CD4-positive, alpha-beta T cell (primary cell): Measurements from ENCODE around the gene ERMAP. TPM values are rescaled to one million over a fixed set of nuclear protein-coding genes. Genes with fewer than 3 reads are reported as not detected.

Source experiments
- ATAC-seq: fragments of 200-7000 bp; cut with Tn5 transposase; one replicate; pipeline ENCODE4 v1.10.0; 2022; ENCODE audit warnings: mild to moderate bottlenecking; ENCODE audit not compliant: poor library complexity
- CTCF ChIA-PET: fragments of 350-600 bp; sonication (Branson Sonifier 250); formaldehyde crosslinking; loops from one replicate; lab custom pipeline; 2021; ENCODE audit warnings: antibody characterized with exemption, inconsistent platforms; lab: Charles Lee
- POLR2A ChIA-PET: fragments of 350-600 bp; sonication (Branson Sonifier 250); formaldehyde crosslinking; loops from one replicate; lab custom pipeline; 2021; ENCODE audit warnings: antibody characterized with exemption, inconsistent platforms; lab: Charles Lee
- DNase-seq, 14 experiments: peaks; one replicate each; pipeline ENCODE4 v3.0.0-alpha.2; 2013 to 2020; ENCODE audit warnings: mixed read lengths in 2 of 14
- H3K27ac ChIP-seq, 2 donors: one replicate each; pipeline versions ENCODE4 v1.5.1 to v1.7.0; 2013; ENCODE audit warnings: low read length in 2 of 2, low read depth in 1 of 2, mild to moderate bottlenecking in 1 of 2
- H3K27me3 ChIP-seq, 2 experiments: 1 replicate in 1 of 2; 2 replicates in 1 of 2; pipeline versions ENCODE4 v1.6.1 to v1.7.0; 2013; ENCODE audit warnings: low read length in 2 of 2, control low read depth in 1 of 2, mild to moderate bottlenecking in 1 of 2, moderate library complexity in 1 of 2; ENCODE audit not compliant: insufficient read depth in 2 of 2, control insufficient read depth in 1 of 2
- H3K36me3 ChIP-seq: one replicate; pipeline ENCODE4 v1.6.1; 2013; ENCODE audit warnings: low read length, control low read depth; ENCODE audit not compliant: insufficient read depth
- H3K4me1 ChIP-seq: one replicate; pipeline ENCODE4 v1.6.1; 2013; ENCODE audit warnings: low read length, control low read depth; ENCODE audit not compliant: insufficient read depth
- H3K4me3 ChIP-seq: one replicate; pipeline ENCODE4 v1.5.1; 2013; ENCODE audit warnings: mild to moderate bottlenecking, low read length, moderate library complexity
- H3K9me3 ChIP-seq, 2 experiments: 1 replicate in 1 of 2; 2 replicates in 1 of 2; pipeline versions ENCODE4 v1.6.1 to v1.7.0; 2013; ENCODE audit warnings: low read length in 2 of 2, mild to moderate bottlenecking in 2 of 2, control low read depth in 1 of 2, moderate library complexity in 1 of 2; ENCODE audit not compliant: control insufficient read depth in 1 of 2, insufficient read depth in 1 of 2
- H3K27ac Mint-ChIP-seq: one replicate; pipeline ENCODE4 v1.8.0; 2020; ENCODE audit warnings: mixed read lengths
- H3K27me3 Mint-ChIP-seq: one replicate; pipeline ENCODE4 v1.8.0; 2021; ENCODE audit warnings: mixed read lengths
- H3K36me3 Mint-ChIP-seq: one replicate; pipeline ENCODE4 v1.8.0; 2021; ENCODE audit warnings: low read depth, mixed read lengths
- H3K4me1 Mint-ChIP-seq: one replicate; pipeline ENCODE4 v1.8.0; 2021; ENCODE audit warnings: low read depth, mixed read lengths
- H3K4me3 Mint-ChIP-seq: one replicate; pipeline ENCODE4 v1.8.0; 2020; ENCODE audit warnings: mild to moderate bottlenecking, mixed read lengths
- H3K9me3 Mint-ChIP-seq: one replicate; pipeline ENCODE4 v1.8.0; 2020; ENCODE audit warnings: mixed read lengths
- intact Hi-C, 2 experiments: fragments of 100-400 bp; cut with DNase I in 1 of 2; cut with micrococcal nuclease in 1 of 2; formaldehyde crosslinking; loops; one replicate each; pipeline versions ENCODE4 v1.15.1 to v1.9.0; 2023 to 2025; cut with DNase I, micrococcal nuclease
- total RNA-seq, 174 experiments: library from RNA in 2 of 174; stranded (reverse) in 2 of 174; gene quantifications; one replicate each; pipeline ENCODE4 v1.2.3 and lab custom pipeline; 2021 to 2026
- TF ChIP-seq, protein P1 (sequence below): fragments of 200-600 bp; IDR thresholded peaks from one replicate; pipeline ENCODE4 v1.8.0; 2022; ENCODE audit warnings: antibody characterized with exemption, mild to moderate bottlenecking

The ERMAP gene
- total RNA-seq, 2 experiments from 2014 or later = 4.4 to 5.0 TPM

DNA sequence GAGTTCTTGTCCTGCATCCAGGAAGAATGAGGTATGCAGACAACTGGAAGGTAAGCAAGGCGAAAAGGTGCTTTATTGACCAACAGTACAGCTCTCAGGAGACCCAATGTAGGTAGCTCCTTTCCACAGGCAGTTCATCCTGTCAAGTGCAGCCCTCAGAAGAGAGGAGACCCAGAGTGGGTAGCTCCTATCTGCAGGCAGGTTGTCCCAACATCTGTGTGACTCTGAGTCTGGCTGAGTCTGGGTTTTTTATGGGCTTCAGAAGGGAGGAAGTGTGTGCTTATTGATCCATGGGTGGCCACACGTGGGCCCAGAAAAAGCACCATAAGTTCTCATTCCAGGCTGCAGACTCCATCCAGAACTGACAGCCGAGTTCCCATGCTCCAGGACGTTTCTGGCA lies 63.5 kb downstream of the ERMAP start:
- ATAC-seq (no peak), DNase-seq (no peak)
- Histone ChIP-seq H3K36me3 (no peaks in the 10 kb centered on the region), H3K9me3 (peaks cover 0 to 12% of the 10 kb centered on the region in 2 experiments), H3K27ac (no peak overlapping the region), H3K4me1 (no peaks in the 10 kb centered on the region), H3K27me3 (peaks cover 0 to 4% of the 10 kb centered on the region in 2 experiments), H3K4me3 (no peak overlapping the region)
- H3K36me3 Mint-ChIP-seq = no peaks in the 10 kb centered on the region
- H3K27me3 Mint-ChIP-seq = peaks cover 17% of the 10 kb centered on the region
- H3K4me1 Mint-ChIP-seq = no peaks in the 10 kb centered on the region
- TF ChIP-seq, protein P1, sequence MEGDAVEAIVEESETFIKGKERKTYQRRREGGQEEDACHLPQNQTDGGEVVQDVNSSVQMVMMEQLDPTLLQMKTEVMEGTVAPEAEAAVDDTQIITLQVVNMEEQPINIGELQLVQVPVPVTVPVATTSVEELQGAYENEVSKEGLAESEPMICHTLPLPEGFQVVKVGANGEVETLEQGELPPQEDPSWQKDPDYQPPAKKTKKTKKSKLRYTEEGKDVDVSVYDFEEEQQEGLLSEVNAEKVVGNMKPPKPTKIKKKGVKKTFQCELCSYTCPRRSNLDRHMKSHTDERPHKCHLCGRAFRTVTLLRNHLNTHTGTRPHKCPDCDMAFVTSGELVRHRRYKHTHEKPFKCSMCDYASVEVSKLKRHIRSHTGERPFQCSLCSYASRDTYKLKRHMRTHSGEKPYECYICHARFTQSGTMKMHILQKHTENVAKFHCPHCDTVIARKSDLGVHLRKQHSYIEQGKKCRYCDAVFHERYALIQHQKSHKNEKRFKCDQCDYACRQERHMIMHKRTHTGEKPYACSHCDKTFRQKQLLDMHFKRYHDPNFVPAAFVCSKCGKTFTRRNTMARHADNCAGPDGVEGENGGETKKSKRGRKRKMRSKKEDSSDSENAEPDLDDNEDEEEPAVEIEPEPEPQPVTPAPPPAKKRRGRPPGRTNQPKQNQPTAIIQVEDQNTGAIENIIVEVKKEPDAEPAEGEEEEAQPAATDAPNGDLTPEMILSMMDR = no peak
- H3K9me3 Mint-ChIP-seq = no peaks in the 10 kb centered on the region
- H3K27ac Mint-ChIP-seq = no peak overlapping the region
- H3K4me3 Mint-ChIP-seq = no peak overlapping the region
- POLR2A ChIA-PET = no interaction called here
- intact Hi-C loops = no loop called here
- CTCF ChIA-PET = no interaction called here

DNA sequence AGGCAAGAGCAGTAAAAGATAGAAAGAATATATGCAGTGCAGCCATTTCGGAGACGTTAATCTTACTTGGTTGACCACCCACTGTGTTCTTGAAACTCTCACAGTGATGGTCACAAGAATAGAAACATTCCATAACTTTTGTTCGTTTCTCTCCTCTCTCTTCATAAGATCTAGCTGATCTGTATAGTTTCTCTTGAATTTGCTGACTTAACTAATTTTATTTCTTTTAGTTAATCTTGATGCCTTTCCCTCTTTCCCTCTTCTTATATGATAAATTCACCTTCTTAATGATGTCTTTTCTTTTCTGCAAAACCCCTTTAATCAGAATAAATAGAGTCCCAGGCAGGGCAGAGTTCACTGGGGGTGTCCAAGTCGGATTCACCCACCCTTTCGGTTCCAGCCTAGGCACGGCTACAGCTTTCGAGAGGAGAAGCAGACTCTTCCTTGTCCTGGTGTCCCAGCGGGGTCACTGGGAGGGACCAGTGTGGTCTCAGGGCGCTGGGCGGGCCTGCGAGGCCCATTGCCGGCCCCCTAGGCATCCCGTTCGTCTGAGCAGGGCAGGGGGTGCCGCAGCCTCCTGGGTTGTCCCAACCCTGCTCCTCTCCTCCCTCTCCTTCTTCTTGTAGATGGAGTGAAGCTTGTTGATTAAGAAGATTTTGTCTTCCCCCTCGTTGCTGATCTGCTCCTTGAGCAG lies 69.3 kb downstream of the ERMAP start:
- H3K27me3 Mint-ChIP-seq = peaks cover 7% of the 10 kb centered on the region
- ChIA-PET POLR2A (no interaction called here), CTCF (no interaction called here)
- H3K9me3 ChIP-seq = no peaks in the 10 kb centered on the region
- no peak overlapping the region for H3K4me3 Mint-ChIP-seq
- intact Hi-C loops = no loop called here
- H3K27me3 ChIP-seq = no peaks in the 10 kb centered on the region
- no peaks in the 10 kb centered on the region for H3K4me1 ChIP-seq
- H3K27ac Mint-ChIP-seq = no peak overlapping the region
- no peaks in the 10 kb centered on the region for H3K9me3 Mint-ChIP-seq
- DNase-seq (no peak), ATAC-seq (no peak)
- no peaks in the 10 kb centered on the region for H3K36me3 Mint-ChIP-seq
- no peak overlapping the region for H3K27ac ChIP-seq
- no peaks in the 10 kb centered on the region for H3K4me1 Mint-ChIP-seq
- H3K36me3 ChIP-seq = no peaks in the 10 kb centered on the region
- TF ChIP-seq, protein P1 = no peak
- no peak overlapping the region for H3K4me3 ChIP-seq

DNA sequence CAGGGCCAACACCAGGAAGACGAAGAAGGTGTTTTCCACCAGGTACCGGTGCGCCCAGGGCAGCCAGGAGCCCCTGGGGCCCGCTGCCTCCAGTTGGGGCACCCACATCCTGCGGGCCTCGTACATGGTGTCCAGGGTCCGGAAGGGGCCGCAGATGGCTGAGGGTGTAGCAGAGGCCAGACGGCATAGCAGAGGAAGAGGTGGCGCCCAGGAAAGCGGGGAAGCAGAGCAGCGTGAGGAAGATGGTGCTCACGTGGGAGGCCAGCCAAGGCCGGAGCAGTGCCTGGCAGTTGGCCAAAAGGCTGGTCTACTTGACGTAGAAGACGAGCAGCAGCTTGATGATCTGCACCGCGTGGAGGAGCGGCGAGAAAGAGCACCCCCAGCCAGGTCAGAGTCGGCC lies 69.9 kb downstream of the ERMAP start:
- H3K4me1 Mint-ChIP-seq = no peaks in the 10 kb centered on the region
- Histone ChIP-seq H3K27me3 (no peaks in the 10 kb centered on the region), H3K4me1 (no peaks in the 10 kb centered on the region), H3K36me3 (no peaks in the 10 kb centered on the region), H3K4me3 (no peak overlapping the region), H3K27ac (no peak overlapping the region), H3K9me3 (no peaks in the 10 kb centered on the region)
- ATAC-seq (no peak), DNase-seq (peak in 1 of 14 experiments; percentile 11)
- TF ChIP-seq, protein P1 = no peak
- H3K4me3 Mint-ChIP-seq = no peak overlapping the region
- CTCF ChIA-PET = no interaction called here
- H3K36me3 Mint-ChIP-seq = no peaks in the 10 kb centered on the region
- no peak overlapping the region for H3K27ac Mint-ChIP-seq
- H3K27me3 Mint-ChIP-seq = peaks cover 4% of the 10 kb centered on the region
- intact Hi-C loops = no loop called here
- POLR2A ChIA-PET = no interaction called here
- H3K9me3 Mint-ChIP-seq = no peaks in the 10 kb centered on the region
